HAP-1 (cell line): ENCODE measurements around the gene RCHY1.
"Not testable (repeated sequence)": the region's sequence is repeated elsewhere in the genome, so short reads cannot be mapped to it uniquely, and the experiment has no call there.

Source experiments
- DNase-seq, 2 experiments: peaks; one replicate each; pipeline ENCODE4 v3.0.0-alpha.2; 2016 to 2020; ENCODE audit warnings: low spot score in 2 of 2
- H3K27me3 ChIP-seq: fragments of 250-450 bp; sonication (Bioruptor Pico); 2 replicates; pipeline ENCODE4 v1.5.1; 2020; ENCODE audit warnings: low read depth, mild to moderate bottlenecking, moderate library complexity
- H3K36me3 ChIP-seq: fragments of 250-450 bp; sonication (Bioruptor Pico); replicated peaks from 2 replicates; pipeline ENCODE4 v1.5.1; 2020; ENCODE audit warnings: mild to moderate bottlenecking
- H3K4me1 ChIP-seq: fragments of 250-450 bp; sonication (Bioruptor Pico); 2 replicates; pipeline ENCODE4 v1.5.1; 2020; ENCODE audit warnings: mild to moderate bottlenecking
- H3K4me3 ChIP-seq: fragments of 250-450 bp; sonication (Bioruptor Pico); 2 replicates; pipeline ENCODE4 v1.5.1; 2020; ENCODE audit warnings: mild to moderate bottlenecking, moderate library complexity
- H3K9me3 ChIP-seq: fragments of 250-450 bp; sonication (Bioruptor Pico); 2 replicates; pipeline ENCODE4 v1.5.1; 2020; ENCODE audit warnings: mild to moderate bottlenecking, moderate library complexity
- in situ Hi-C: fragments of 300-500 bp; cut with MboI; formaldehyde crosslinking; loops from 3 replicates; pipeline ENCODE4 v1.14.3; 2020; ENCODE audit warnings: low sequenced_read_pairs, inconsistent platforms, mixed read lengths

RCHY1 gene

DNA sequence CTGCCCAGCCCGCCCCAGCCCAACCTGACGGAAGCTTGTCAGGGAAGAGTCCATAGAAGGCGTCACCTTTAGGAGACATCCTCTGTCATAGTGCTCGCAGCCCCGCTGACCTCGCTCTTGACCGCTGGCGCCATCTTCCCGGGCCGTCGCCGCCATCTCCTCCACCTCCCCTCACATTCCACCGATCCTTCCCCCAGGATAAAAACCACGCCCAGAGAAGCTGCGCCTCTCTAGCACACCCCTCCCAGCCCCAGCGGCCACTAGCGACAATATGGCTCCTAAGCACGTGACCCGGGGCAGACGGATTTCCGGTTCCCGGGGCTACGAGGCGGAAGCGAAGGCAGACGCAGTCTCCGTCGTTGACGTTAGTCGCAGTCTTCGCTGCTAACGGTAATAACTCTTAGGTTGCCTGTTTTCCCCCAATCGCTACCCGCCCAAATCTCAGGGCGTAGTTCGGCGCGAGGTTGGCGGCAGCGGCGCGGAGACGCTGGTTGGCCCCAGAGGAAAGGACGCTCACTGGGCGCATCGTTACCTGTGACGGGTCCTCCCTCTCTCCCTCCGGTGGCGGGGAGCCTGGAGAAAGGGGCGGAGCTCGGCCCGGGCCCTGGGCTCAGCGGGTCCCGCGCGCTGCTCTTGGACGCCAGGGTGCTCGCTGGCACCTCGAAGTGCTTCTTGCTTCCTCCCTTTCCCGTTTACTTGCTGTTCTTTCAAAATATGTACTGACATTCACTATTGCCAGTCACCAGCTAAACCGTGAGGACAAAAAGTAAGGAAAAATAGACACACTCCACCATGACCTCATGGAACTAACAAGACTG, at the start of gene RCHY1, which contains the start of gene THAP6:
TSS of gene RCHY1 (minus strand) at position 273 of the 818 bp plus-strand sequence. CDS start at position 156, 117 bp downstream.
TSS of gene THAP6 (plus strand) at position 343 of the 818 bp plus-strand sequence. CDS start 980 bp downstream, outside the sequence.
- in situ Hi-C loops, result no loop called here
- H3K4me1 ChIP-seq, result peaks cover 29% of the 10 kb centered on the region
- peak; percentile 97 to 98 for DNase-seq

DNA sequence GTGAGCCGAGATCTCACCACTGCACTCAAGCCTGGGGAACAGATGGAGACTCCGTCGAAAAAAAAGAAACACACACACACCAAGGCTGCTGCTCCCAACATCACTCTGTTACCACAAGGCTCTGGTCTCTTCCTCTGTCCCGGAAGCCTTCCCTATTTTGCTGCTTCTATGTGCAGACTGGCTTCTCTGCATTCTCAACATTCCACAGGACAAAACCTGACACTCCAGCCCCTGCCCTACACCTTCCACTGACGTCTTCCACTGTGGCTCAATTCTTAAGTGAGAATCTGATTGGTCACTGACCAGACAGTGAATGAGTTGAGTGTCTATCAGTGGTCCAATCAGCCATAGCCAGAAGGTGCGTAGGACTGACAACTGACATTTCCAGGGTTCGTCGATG, 47.6 kb upstream of the RCHY1 start:
- in situ Hi-C loops, result no loop called here
- no peaks in the 10 kb centered on the region for H3K36me3 ChIP-seq
- H3K4me1 ChIP-seq, result peaks cover 4% of the 10 kb centered on the region
- peak; percentile 9 to 30 for DNase-seq
- H3K4me3 ChIP-seq, result no peak overlapping the region
- no peaks in the 10 kb centered on the region for H3K27me3 ChIP-seq
- H3K9me3 ChIP-seq, result no peaks in the 10 kb centered on the region

More for the DNA sequence above, at the start of gene RCHY1, which contains the start of gene THAP6:
- H3K27me3 ChIP-seq, result no peaks in the 10 kb centered on the region
- peak within 1 kb of the TSS; percentile 91 for H3K4me3 ChIP-seq
- H3K9me3 ChIP-seq, result no peaks in the 10 kb centered on the region
- H3K36me3 ChIP-seq, result peaks cover 41% of the 10 kb centered on the region

DNA sequence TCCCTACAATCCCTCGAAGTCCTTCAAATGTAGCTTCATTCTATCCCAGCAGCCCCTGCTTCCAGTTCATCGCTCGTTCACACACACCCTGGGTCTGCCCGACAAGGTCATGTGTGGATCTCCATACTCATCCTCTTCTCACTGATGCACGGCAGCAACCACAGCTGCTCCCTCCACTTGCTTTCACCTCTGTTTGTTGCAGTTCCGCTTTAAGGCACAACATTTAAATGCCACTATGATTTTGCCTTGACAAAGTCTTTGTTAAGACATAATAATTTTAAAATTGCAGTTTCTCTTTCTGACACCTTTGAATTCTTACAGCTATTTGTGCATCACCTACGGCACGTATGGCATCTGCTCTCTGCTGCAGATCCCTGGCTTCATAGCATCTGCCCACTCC, 43.5 kb upstream of the RCHY1 start:
- H3K27me3 ChIP-seq, result no peaks in the 10 kb centered on the region

DNA sequence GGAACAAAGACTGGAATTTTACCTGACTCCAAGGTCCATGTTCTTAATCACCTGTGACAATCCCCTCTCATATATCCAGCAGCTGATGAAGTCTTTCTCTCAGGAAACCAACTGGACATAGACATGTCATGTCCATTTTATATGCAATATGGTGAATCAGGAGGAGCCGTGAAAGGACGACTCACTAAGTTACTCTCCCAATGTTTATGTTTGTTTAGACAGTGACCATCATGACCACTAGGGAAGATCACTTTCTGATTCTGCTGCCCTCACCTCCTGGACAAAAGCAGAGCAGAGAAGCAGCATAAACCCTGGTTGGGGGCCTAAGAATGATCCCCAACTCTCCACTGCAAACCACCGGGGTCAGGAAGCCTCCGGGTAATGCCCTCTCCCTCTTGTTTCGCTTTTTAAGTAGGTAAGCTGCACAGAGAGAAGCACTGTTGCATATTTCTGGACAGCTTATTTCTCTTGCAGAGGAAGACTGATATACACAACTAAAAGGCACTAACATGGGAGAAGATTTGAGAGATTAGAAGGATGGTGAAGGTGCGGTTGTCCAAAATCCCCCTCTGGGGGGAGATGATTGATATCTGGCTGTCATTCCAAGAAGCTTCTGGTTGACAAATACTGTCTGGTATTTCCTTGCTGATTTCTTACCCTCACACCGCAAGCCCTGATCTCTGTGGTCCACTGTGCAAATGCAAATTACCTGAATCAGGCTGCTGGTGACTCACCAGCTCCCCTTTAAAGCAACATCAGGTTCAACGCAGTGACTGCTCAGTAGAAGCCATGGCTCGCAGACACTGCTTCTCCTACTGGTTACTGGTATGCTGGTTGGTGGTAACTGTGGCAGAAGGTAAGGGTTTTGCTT, 41.3 kb upstream of the RCHY1 start, which contains the start of gene ODAPH:
TSS of gene ODAPH (plus strand) at position 773 of the 871 bp plus-strand sequence. CDS start at position 790, 17 bp downstream.
- Histone ChIP-seq H3K4me1 (peaks cover 9% of the 10 kb centered on the region; the same call in 1 of the 2 replicates), H3K4me3 (no peak within 1 kb of the TSS), H3K36me3 (no peaks in the 10 kb centered on the region), H3K27me3 (no peaks in the 10 kb centered on the region), H3K9me3 (no peaks in the 10 kb centered on the region)
- peak in 1 of 2 experiments; percentile 21 for DNase-seq
- in situ Hi-C loops, result no loop called here

More for the DNA sequence above, 43.5 kb upstream of the RCHY1 start:
- H3K4me3 ChIP-seq, result no peak overlapping the region
- no peak for DNase-seq
- no peaks in the 10 kb centered on the region for H3K36me3 ChIP-seq
- H3K9me3 ChIP-seq, result no peaks in the 10 kb centered on the region
- peaks cover 13% of the 10 kb centered on the region for H3K4me1 ChIP-seq
- in situ Hi-C loops, result no loop called here

DNA sequence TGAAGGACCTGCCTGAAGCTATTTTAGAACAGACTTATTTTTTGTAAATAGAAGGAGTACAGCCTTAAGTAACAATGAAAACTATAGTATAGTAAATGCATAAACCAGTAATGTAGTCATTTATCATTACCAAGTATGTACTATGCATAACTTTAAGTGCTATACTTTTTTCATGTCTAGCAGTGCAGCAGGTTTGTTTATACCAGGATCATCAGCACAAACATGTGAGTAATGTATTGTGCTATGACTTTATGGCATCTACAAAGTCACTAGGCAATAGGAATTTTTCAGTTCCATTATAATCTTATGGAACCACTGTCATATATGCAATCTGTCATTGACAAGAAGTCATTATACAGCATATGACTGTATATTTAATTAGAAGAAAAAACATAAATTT, 38.2 kb upstream of the RCHY1 start:
- H3K4me3 ChIP-seq, result no peak overlapping the region
- no peak for DNase-seq
- in situ Hi-C loops, result no loop called here

DNA sequence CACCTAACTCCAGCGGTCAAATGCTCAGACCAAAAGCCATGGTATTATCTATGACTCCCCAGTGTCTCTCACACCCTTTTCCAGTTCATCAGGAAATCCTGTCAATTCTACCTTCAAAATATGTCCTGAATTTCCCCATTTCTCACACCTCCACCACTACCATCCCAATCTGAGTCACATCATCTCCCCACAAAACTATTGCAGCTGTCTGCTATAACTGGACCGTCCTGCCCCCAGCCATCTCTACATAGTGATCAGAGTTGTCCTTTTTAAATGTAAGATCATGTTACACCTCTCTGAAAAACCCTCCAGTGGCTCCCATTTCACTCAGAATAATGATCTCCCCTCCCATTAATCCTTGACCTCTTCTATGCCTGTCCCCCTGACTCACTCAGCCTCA, 34.8 kb upstream of the RCHY1 start:
- in situ Hi-C loops, result no loop called here
- no peak overlapping the region for H3K4me3 ChIP-seq
- H3K4me1 ChIP-seq, result no peaks in the 10 kb centered on the region
- H3K36me3 ChIP-seq, result no peaks in the 10 kb centered on the region
- no peaks in the 10 kb centered on the region for H3K9me3 ChIP-seq
- H3K27me3 ChIP-seq, result no peaks in the 10 kb centered on the region
- DNase-seq, result no peak

More for the DNA sequence above, 38.2 kb upstream of the RCHY1 start:
- H3K4me1 ChIP-seq, result peaks cover 9% of the 10 kb centered on the region; the same call in 1 of the 2 replicates
- no peaks in the 10 kb centered on the region for H3K27me3 ChIP-seq
- H3K9me3 ChIP-seq, result no peaks in the 10 kb centered on the region
- H3K36me3 ChIP-seq, result no peaks in the 10 kb centered on the region

DNA sequence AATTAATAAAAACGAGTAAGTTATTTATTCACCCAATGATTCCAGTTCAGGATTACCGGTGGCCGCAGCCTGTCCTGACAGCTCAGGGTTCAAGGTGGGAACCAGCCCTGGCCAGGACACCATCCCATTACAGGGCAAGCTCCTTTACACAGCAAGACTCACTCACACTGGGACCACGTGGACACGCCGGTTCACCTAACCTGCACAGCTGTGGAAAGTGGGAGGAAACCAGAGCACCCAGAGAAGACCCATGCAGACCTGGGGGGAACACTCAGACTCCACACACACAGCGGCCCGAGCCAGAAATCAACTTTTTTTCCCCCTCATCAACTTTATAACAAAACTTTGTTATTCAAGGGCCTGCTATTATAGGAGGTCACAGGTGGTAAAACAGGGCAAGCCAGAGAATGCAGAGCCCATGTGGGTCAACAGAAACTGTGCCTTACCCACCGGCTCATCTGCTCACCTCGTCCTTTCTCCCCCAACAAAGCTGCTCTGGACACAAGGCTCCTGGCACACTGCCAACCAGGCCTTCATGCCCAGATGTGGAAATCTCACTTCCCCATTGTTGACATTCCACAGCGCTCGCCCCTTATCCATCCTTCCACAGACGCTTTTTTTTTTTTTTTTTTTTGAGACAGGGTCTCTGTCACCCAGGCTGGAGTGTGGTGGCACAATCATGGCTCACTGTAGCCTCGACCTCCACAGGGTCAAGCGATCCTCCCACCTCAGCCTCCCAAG, 33.6 kb upstream of the RCHY1 start:
- Histone ChIP-seq H3K36me3 (no peaks in the 10 kb centered on the region), H3K4me3 (no peak overlapping the region), H3K4me1 (no peaks in the 10 kb centered on the region), H3K27me3 (no peaks in the 10 kb centered on the region), H3K9me3 (no peaks in the 10 kb centered on the region)
- in situ Hi-C loops, result no loop called here
- DNase-seq, result peak in 1 of 2 experiments; percentile 46

DNA sequence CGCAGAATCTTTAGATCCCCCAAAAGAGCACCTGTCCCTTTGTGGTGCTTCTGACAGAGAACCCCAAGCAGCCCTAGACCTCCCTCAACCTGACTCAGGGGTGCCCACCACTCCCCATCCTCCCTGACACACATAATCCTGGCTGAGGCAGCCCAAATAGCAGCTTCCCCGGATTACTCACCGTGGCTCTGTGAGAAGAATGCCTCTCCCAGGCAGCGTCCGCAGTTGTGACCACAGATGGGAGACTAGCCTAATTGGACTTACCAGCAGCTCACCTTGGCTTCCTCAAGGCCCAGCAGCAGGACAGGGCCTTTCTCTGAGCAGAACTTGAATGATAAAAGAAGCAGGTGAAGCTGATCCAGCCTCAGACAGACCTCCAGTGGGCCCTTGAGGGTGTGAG, 31.3 kb upstream of the RCHY1 start:
- in situ Hi-C loops, result no loop called here
- Histone ChIP-seq H3K9me3 (no peaks in the 10 kb centered on the region), H3K4me1 (no peaks in the 10 kb centered on the region), H3K27me3 (no peaks in the 10 kb centered on the region), H3K4me3 (no peak overlapping the region), H3K36me3 (no peaks in the 10 kb centered on the region)
- DNase-seq, result no peak

DNA sequence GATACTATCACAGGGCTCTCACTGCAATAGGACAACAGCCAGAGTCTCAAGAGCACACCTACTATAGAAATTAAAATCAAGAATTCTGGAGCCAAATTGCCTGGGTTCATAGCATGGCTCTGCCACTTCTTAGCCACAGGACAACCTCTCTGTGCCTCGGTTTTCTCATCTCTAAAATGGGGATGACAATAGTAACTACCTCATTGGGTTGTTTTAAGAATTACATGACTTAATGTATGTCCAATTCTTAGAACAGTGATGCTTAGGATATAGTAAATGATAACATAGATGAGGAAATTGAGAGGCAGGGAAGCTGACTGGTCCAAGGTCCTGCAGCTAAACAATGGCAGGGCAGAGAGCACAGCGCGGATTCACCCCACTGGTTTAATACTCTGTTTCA, 30.7 kb upstream of the RCHY1 start:
- no peak for DNase-seq
- H3K9me3 ChIP-seq, result no peaks in the 10 kb centered on the region
- no peaks in the 10 kb centered on the region for H3K27me3 ChIP-seq
- H3K4me3 ChIP-seq, result no peak overlapping the region
- in situ Hi-C loops, result no loop called here
- H3K4me1 ChIP-seq, result no peaks in the 10 kb centered on the region
- no peaks in the 10 kb centered on the region for H3K36me3 ChIP-seq

DNA sequence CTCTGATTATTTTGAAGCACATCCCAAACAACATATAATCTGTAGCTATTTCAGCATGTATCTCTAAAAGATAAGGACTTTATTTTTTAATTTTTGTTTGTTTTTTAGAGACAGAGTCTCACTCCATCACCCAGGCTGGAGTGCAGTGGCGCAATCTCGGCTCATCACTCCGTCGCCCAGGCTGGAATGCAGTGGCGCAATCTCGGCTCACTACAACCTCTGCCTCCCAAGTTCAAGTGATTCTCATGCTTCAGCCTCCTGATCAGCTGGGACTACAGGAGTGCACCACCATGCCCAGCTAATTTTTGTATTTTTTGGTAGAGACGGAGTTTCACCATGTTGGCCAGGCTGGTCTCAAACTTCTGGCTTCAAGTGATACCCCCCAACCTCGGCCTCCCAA, 30.0 kb upstream of the RCHY1 start:
- DNase-seq, H3K9me3 ChIP-seq, H3K4me1 ChIP-seq, in situ Hi-C loops, H3K4me3 ChIP-seq, H3K27me3 ChIP-seq, H3K36me3 ChIP-seq: not testable (repeated sequence)

DNA sequence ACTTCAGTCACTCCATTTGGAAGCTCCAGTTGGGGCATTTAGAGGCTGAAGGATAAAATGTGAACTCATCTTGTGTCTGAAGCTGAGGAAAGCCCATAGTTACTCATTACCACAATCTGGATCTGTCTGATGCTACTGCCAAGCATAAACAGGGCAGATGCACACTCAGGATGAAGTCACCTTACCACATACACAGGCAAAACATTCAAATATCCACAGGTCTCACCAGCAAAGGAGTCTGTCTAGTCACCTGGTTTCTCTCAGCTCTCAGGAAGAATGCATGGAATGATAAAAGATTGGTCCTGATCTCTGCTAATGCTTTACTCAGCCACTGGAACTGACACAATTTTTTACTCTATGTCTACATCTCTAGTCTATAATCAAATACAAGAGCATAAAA, 28.6 kb upstream of the RCHY1 start:
- DNase-seq, result no peak
- Histone ChIP-seq H3K36me3 (no peaks in the 10 kb centered on the region), H3K4me1 (no peaks in the 10 kb centered on the region), H3K27me3 (no peaks in the 10 kb centered on the region), H3K4me3 (no peak overlapping the region), H3K9me3 (no peaks in the 10 kb centered on the region)
- in situ Hi-C loops, result no loop called here

DNA sequence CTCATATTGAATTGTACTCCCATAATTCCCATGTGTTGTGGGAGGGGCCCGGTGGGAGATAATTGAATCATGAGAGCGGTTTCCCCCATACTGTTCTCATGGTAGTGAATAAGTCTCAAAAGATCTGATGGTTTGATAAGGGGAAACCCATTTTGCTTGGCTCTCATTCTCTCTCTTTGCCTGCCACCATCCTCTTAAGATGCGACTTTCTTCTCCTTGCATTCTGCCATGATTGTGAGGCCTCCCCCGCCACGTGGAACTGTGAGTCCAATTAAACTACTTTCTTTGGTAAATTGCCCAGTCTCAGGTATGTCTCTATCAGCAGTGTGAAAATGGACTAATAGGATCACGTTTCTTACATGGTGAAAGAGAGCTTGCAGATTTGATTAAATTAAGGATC, 23.1 kb upstream of the RCHY1 start:
- H3K4me3 ChIP-seq, H3K9me3 ChIP-seq, H3K27me3 ChIP-seq, DNase-seq, H3K4me1 ChIP-seq, H3K36me3 ChIP-seq, in situ Hi-C loops: not testable (repeated sequence)

DNA sequence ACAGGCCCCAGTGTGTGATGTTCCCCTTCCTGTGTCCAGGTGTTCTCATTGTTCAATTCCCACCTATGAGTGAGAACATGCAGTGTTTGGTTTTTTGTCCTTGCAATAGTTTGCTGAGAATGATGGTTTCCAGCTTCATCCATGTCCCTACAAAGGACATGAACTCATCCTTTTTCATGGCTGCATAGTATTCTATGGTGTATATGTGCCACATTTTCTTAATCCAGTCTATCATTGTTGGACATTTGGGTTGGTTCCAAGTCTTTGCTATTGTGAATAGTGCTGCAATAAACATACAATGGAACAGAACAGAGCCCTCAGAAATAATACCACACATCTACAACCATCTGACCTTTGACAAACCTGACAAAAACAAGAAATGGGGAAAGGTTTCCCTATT, 19.7 kb upstream of the RCHY1 start:
- Histone ChIP-seq H3K4me1 (peaks cover 29% of the 10 kb centered on the region), H3K9me3 (peaks cover 17% of the 10 kb centered on the region), H3K36me3 (peaks cover 23% of the 10 kb centered on the region)
- in situ Hi-C loops, DNase-seq, H3K4me3 ChIP-seq, H3K27me3 ChIP-seq: not testable (repeated sequence)
